ENCODE data around the gene TOPBP1. TPM values are rescaled to one million over a fixed set of nuclear protein-coding genes. Genes with fewer than 3 reads are reported as not detected.
A peak's percentile ranks its signal among the peaks of the same experiment; 100 is the strongest.

TOPBP1 gene
- total RNA-seq, 2 donors from 2014 or later = 20.4 to 22.1 TPM

GRCh38 chr3:133629146-133629545, 32.6 kb downstream of the TOPBP1 start:
- no peak for DNase-seq
- intact Hi-C loops (cut with DNase I, micrococcal nuclease) = no loop called here
- no peak for ATAC-seq

GRCh38 chr3:133627789-133628188, 34.0 kb downstream of the TOPBP1 start:
- intact Hi-C loops (cut with DNase I, micrococcal nuclease) = no loop called here
- ATAC-seq (no peak), DNase-seq (no peak)

- DNase-seq (no peak), ATAC-seq (no peak)
- intact Hi-C loops (cut with DNase I, micrococcal nuclease) = no loop called here
These were observed 41.5 kb downstream of the TOPBP1 start for GRCh38 chr3:133620066-133620784.

- DNase-seq = no peak
- ATAC-seq = no peak
- intact Hi-C loops (cut with DNase I, micrococcal nuclease) = no loop called here
These were observed 50.2 kb downstream of the TOPBP1 start for GRCh38 chr3:133611534-133611933.

- no peak for ATAC-seq
- DNase-seq = no peak
- intact Hi-C loops (cut with DNase I, micrococcal nuclease) = no loop called here
These were observed 51.7 kb downstream of the TOPBP1 start for GRCh38 chr3:133610031-133610430.

GRCh38 chr3:133608388-133608787, 53.4 kb downstream of the TOPBP1 start:
- intact Hi-C loops (cut with DNase I, micrococcal nuclease) = no loop called here
- DNase-seq (no peak), ATAC-seq (no peak)

GRCh38 chr3:133607816-133608215, 53.9 kb downstream of the TOPBP1 start:
- DNase-seq (no peak), ATAC-seq (no peak)
- intact Hi-C loops (cut with DNase I, micrococcal nuclease) = no loop called here

GRCh38 chr3:133606902-133607301, 54.8 kb downstream of the TOPBP1 start:
- intact Hi-C loops (cut with DNase I, micrococcal nuclease) = no loop called here
- DNase-seq (no peak), ATAC-seq (no peak)

- intact Hi-C loops (cut with DNase I, micrococcal nuclease) = no loop called here
- no peak for DNase-seq
- ATAC-seq = no peak
These were observed 55.4 kb downstream of the TOPBP1 start for GRCh38 chr3:133606342-133606741.

- DNase-seq (no peak), ATAC-seq (no peak)
- intact Hi-C loops (cut with DNase I, micrococcal nuclease) = no loop called here
These were observed 61.1 kb downstream of the TOPBP1 start for GRCh38 chr3:133600572-133601081.

GRCh38 chr3:133599280-133599679, 62.5 kb downstream of the TOPBP1 start:
- ATAC-seq = no peak

GRCh38 chr3:133598405-133598804, 63.3 kb downstream of the TOPBP1 start:
- DNase-seq (no peak), ATAC-seq (no peak)
- intact Hi-C loops (cut with DNase I, micrococcal nuclease) = no loop called here

More at GRCh38 chr3:133599280-133599679, 62.5 kb downstream of the TOPBP1 start:
- intact Hi-C loops (cut with DNase I, micrococcal nuclease) = no loop called here
- DNase-seq = no peak

GRCh38 chr3:133595341-133595740, 66.4 kb downstream of the TOPBP1 start:
- DNase-seq (no peak), ATAC-seq (no peak)
- intact Hi-C loops (cut with DNase I, micrococcal nuclease) = no loop called here

- no peak for ATAC-seq
- intact Hi-C loops (cut with DNase I, micrococcal nuclease) = no loop called here
- DNase-seq = no peak
These were observed 68.5 kb downstream of the TOPBP1 start for GRCh38 chr3:133593243-133593642.

- intact Hi-C loops (cut with DNase I, micrococcal nuclease) = no loop called here
- peak; percentile 60 for ATAC-seq
- no peak for DNase-seq
These were observed 68.9 kb downstream of the TOPBP1 start for GRCh38 chr3:133592843-133593242.

- ATAC-seq (no peak), DNase-seq (no peak)
- intact Hi-C loops (cut with DNase I, micrococcal nuclease) = no loop called here
These were observed 70.4 kb downstream of the TOPBP1 start for GRCh38 chr3:133591271-133591742.

GRCh38 chr3:133589503-133589902, 72.2 kb downstream of the TOPBP1 start:
- intact Hi-C loops (cut with DNase I, micrococcal nuclease) = no loop called here
- no peak for ATAC-seq
- DNase-seq = no peak

- intact Hi-C loops (cut with DNase I, micrococcal nuclease) = no loop called here
- ATAC-seq (no peak), DNase-seq (no peak)
These were observed 72.8 kb downstream of the TOPBP1 start for GRCh38 chr3:133588784-133589465.

- ATAC-seq (no peak), DNase-seq (no peak)
- intact Hi-C loops (cut with DNase I, micrococcal nuclease) = no loop called here
These were observed 73.7 kb downstream of the TOPBP1 start for GRCh38 chr3:133588035-133588434.

GRCh38 chr3:133583396-133583795, 78.3 kb downstream of the TOPBP1 start:
- ATAC-seq (no peak), DNase-seq (no peak)
- intact Hi-C loops (cut with DNase I, micrococcal nuclease) = loop anchor here in 1 of 2 donors (5.0 kb wide), 1 partner anchor 229 kb away; no protein-coding TSS in a partner anchor
